Esophagus (tissue), 2 donors: ENCODE results near the gene SOX1. TPM values are rescaled to one million over a fixed set of nuclear protein-coding genes. Genes with fewer than 3 reads are reported as not detected.

Experiments used
- H3K27ac ChIP-seq, 2 donors: one replicate each; pipeline ENCODE4 v1.5.1; 2013; ENCODE audit warnings: low read depth in 2 of 2, mild to moderate bottlenecking in 2 of 2, inconsistent platforms in 1 of 2, low read length in 1 of 2, moderate library complexity in 1 of 2
- H3K27me3 ChIP-seq, 2 donors: one replicate each; pipeline ENCODE4 v1.6.1; 2013; ENCODE audit warnings: low read length in 2 of 2, control low read depth in 1 of 2, mild to moderate bottlenecking in 1 of 2; ENCODE audit not compliant: insufficient read depth in 2 of 2, control insufficient read depth in 1 of 2
- H3K36me3 ChIP-seq, 2 donors: one replicate each; pipeline ENCODE4 v1.6.1; 2013; ENCODE audit warnings: low read length in 1 of 2; ENCODE audit not compliant: control insufficient read depth in 2 of 2, insufficient read depth in 2 of 2
- H3K4me1 ChIP-seq, 2 donors: one replicate each; pipeline ENCODE4 v1.6.1; 2013; ENCODE audit warnings: low read length in 1 of 2; ENCODE audit not compliant: control insufficient read depth in 2 of 2, insufficient read depth in 2 of 2
- H3K4me3 ChIP-seq, 2 donors: one replicate each; pipeline ENCODE4 v1.5.1; 2013; ENCODE audit warnings: low read length in 2 of 2, mild to moderate bottlenecking in 2 of 2, low read depth in 1 of 2, moderate library complexity in 1 of 2
- H3K9me3 ChIP-seq, 2 donors: one replicate each; pipeline ENCODE4 v1.6.1; 2013; ENCODE audit warnings: mild to moderate bottlenecking in 2 of 2, low read depth in 1 of 2, low read length in 1 of 2, moderate library complexity in 1 of 2; ENCODE audit not compliant: control insufficient read depth in 2 of 2, insufficient read depth in 1 of 2
- WGBS, 2 donors: extraction: QIAGEN DNeasy Blood & Tissue Kit; methylation state at CpG; one replicate each; pipeline ENCODE4 v1.1.7; 2013; 5-methylcytosine and 5-hydroxymethylcytosine counted together
- polyA plus RNA-seq, 2 donors: library from polyadenylated mRNA; stranded (reverse); fragments of 200-250 nt; gene quantifications; one replicate each; pipeline ENCODE4 v1.2.3, GENCODE V29; 2013
- donor health status: healthy with polysubstance abuse.
- donor health status: Bipolar disorder and iron deficiency.

SOX1 gene
- polyA plus RNA-seq, 2 donors: not detected

DNA sequence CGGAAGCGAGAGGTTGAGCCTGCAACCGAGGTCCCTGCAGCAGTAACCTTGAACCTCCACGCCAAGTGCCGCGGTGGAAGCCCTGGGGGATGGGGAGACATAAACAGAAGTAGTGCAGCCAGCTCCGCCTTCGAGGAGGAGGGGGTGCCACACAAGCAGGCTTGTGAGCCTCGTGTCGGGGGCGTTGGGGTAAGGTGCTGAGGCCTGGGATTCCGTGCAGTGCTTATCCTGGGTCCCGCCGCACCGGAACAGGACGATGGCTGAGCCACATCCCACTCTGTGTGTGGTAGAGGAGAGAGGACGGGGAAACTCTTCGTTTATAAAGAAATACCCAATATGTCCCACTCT lies 51.0 kb downstream of the SOX1 start:
- H3K9me3 ChIP-seq: no peaks in the 10 kb centered on the region
- H3K27me3 ChIP-seq: no peaks in the 10 kb centered on the region
- H3K4me1 ChIP-seq: peaks cover 0 to 2% of the 10 kb centered on the region in 2 donors
- no peaks in the 10 kb centered on the region for H3K36me3 ChIP-seq
- no peak overlapping the region for H3K27ac ChIP-seq
- 67 to 68% methylated on average over 18 of the region's 18 CpGs for WGBS, 2 donors
- H3K4me3 ChIP-seq: no peak overlapping the region

- WGBS, 2 donors: 72 to 77% methylated on average over 23 of the region's 23 CpGs
- no peaks in the 10 kb centered on the region for H3K36me3 ChIP-seq
Measured at GRCh38 chr13:112118451-112119064, 51.6 kb downstream of the SOX1 start.

DNA sequence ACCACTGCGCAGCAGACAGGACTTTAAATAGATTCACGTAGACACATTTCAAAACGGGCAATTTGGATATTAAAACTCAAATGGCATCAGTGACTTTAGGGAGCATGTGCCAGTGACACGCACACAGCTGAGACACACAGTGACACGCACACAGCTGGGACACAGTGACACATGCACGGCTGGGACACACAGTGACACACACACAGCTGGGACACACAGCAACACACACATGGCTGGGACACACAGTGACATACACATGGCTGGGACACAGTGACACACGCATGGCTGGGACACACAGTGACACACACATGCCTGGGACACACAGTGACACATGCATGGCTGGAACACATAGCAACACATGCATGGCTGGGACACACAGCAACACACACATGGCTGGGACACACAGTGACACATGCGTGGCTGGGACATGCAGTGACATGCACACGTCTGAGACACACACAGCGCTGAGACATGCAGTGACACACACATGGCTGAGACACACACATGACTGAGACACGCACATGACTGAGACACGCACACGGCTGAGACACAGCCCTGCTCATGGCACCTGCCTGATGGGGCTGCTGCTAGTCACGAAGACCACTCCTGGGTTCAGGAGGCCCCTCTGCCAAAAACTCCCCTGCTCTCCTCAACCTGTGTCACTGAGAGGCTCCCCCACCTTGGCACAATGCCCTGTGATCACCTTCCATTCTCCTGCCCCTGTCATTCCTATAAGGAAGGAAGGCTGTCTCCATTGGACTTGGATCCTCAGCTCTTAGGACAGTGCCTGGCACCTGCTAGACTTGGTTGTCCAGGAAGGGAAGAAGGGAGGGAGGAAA lies 52.5 kb downstream of the SOX1 start:
- no peaks in the 10 kb centered on the region for H3K9me3 ChIP-seq
- H3K27me3 ChIP-seq: no peaks in the 10 kb centered on the region
- H3K4me3 ChIP-seq: no peak overlapping the region
- 88 to 90% methylated on average over 14 of the region's 14 CpGs for WGBS, 2 donors
- H3K4me1 ChIP-seq: peaks cover 0 to 2% of the 10 kb centered on the region in 2 donors
- H3K27ac ChIP-seq: no peak overlapping the region
- no peaks in the 10 kb centered on the region for H3K36me3 ChIP-seq

More at GRCh38 chr13:112118451-112119064, 51.6 kb downstream of the SOX1 start:
- no peaks in the 10 kb centered on the region for H3K9me3 ChIP-seq
- no peak overlapping the region for H3K4me3 ChIP-seq
- H3K27me3 ChIP-seq: no peaks in the 10 kb centered on the region
- no peak overlapping the region for H3K27ac ChIP-seq
- H3K4me1 ChIP-seq: peaks cover 0 to 2% of the 10 kb centered on the region in 2 donors

- Histone ChIP-seq H3K4me3 (no peak overlapping the region), H3K4me1 (peaks cover 0 to 2% of the 10 kb centered on the region in 2 donors), H3K36me3 (no peaks in the 10 kb centered on the region), H3K27me3 (no peaks in the 10 kb centered on the region), H3K9me3 (no peaks in the 10 kb centered on the region), H3K27ac (no peak overlapping the region)
- WGBS, 2 donors: 46 to 49% methylated on average over 5 of the region's 5 CpGs
Measured at GRCh38 chr13:112120031-112120373, 53.1 kb downstream of the SOX1 start.
